SJCRH30 (cell line): ENCODE results near the gene SPRED1. TPM values are rescaled to one million over a fixed set of nuclear protein-coding genes. Genes with fewer than 3 reads are reported as not detected.

Source experiments
- DNase-seq, 2 experiments: peaks; one replicate each; pipeline ENCODE4 v3.0.0-alpha.2; 2015 to 2020
- H3K27ac ChIP-seq: fragments of 250-450 bp; sonication (Bioruptor Pico); 2 replicates; pipeline ENCODE4 v1.5.1; 2020; ENCODE audit warnings: mild to moderate bottlenecking, moderate library complexity
- H3K27me3 ChIP-seq: fragments of 250-450 bp; sonication (Bioruptor Pico); 2 replicates; pipeline ENCODE4 v1.5.1; 2020; ENCODE audit warnings: mild to moderate bottlenecking, moderate library complexity
- H3K36me3 ChIP-seq: fragments of 250-450 bp; sonication (Bioruptor Pico); 2 replicates; pipeline ENCODE4 v1.5.1; 2020; ENCODE audit warnings: mild to moderate bottlenecking, moderate library complexity
- H3K4me1 ChIP-seq: fragments of 250-450 bp; sonication (Bioruptor Pico); 2 replicates; pipeline ENCODE4 v1.5.1; 2020; ENCODE audit warnings: mild to moderate bottlenecking, moderate library complexity
- H3K4me3 ChIP-seq: fragments of 250-450 bp; sonication (Bioruptor Pico); 2 replicates; pipeline ENCODE4 v1.5.1; 2020; ENCODE audit warnings: mild to moderate bottlenecking, moderate library complexity
- H3K9me3 ChIP-seq: fragments of 250-450 bp; sonication (Bioruptor Pico); replicated peaks from 2 replicates; pipeline ENCODE4 v1.5.1; 2020; ENCODE audit warnings: mild to moderate bottlenecking, moderate library complexity
- total RNA-seq: library from RNA; depleted of rRNA; stranded (reverse); fragments of >200 nt; shearing (Covaris generic); gene quantifications from 2 replicates; pipeline ENCODE4 v1.2.3, GENCODE V29; 2014

Gene SPRED1
- total RNA-seq, 1 experiment from 2014 or later: 35.1 TPM

GRCh38 chr15:38324939-38325647 lies 72.5 kb downstream of the SPRED1 start:
- Histone ChIP-seq H3K27ac (no peak overlapping the region), H3K4me3 (no peak overlapping the region), H3K4me1 (no peaks in the 10 kb centered on the region), H3K27me3 (no peaks in the 10 kb centered on the region), H3K36me3 (peaks cover 16% of the 10 kb centered on the region), H3K9me3 (no peaks in the 10 kb centered on the region)
- no peak for DNase-seq

DNA sequence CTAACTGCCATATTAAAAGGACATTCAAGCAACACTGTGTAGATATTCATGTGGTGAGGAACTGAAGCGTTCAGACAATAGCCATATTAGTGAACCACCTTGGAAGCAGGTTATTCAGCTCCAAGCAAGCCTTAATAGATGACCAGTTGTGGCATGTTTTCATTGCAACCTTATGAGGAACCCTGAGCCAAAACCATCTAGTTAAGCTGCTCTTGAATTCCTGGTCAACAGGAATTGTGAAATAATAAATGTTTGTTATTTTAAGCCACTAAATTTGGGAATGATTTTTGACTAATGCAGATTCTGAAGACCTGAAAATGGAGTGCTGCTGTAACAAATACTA lies 73.0 kb downstream of the SPRED1 start:
- DNase-seq: no peak
- H3K36me3 ChIP-seq: peaks cover 19% of the 10 kb centered on the region
- H3K4me3 ChIP-seq: no peak overlapping the region
- H3K9me3 ChIP-seq: no peaks in the 10 kb centered on the region
- no peaks in the 10 kb centered on the region for H3K4me1 ChIP-seq
- no peaks in the 10 kb centered on the region for H3K27me3 ChIP-seq
- no peak overlapping the region for H3K27ac ChIP-seq

DNA sequence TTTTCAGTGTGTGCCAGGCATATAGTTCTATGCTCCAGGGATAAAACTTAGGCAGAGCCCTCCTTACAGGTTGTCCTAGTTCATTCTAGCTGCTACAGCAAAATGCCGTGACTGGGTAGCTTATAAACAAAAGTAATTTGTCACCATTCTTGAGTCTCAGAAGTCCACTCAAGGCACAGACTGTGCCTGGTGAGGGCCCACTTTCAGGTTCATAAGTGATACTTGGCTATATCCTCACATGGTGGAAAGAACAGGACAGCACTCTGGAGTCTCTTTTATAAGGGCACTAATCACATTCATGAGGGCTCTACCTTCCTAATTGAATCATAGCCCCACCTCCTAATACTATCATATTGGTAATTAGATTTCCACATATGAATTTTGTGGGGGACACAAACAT lies 80.1 kb downstream of the SPRED1 start:
- no peaks in the 10 kb centered on the region for H3K4me1 ChIP-seq
- no peak overlapping the region for H3K27ac ChIP-seq
- no peak overlapping the region for H3K4me3 ChIP-seq
- H3K9me3 ChIP-seq: no peaks in the 10 kb centered on the region
- H3K36me3 ChIP-seq: peaks cover 18% of the 10 kb centered on the region
- H3K27me3 ChIP-seq: no peaks in the 10 kb centered on the region
- DNase-seq: no peak

GRCh38 chr15:38335116-38335515 lies 82.5 kb downstream of the SPRED1 start:
- no peak overlapping the region for H3K4me3 ChIP-seq
- H3K36me3 ChIP-seq: peaks cover 20% of the 10 kb centered on the region
- H3K4me1 ChIP-seq: no peaks in the 10 kb centered on the region
- H3K27ac ChIP-seq: no peak overlapping the region
- DNase-seq: peak in 1 of 2 experiments; percentile 12
- H3K27me3 ChIP-seq: no peaks in the 10 kb centered on the region
- no peaks in the 10 kb centered on the region for H3K9me3 ChIP-seq

- no peak for DNase-seq
- H3K27ac ChIP-seq: no peak overlapping the region
- H3K27me3 ChIP-seq: no peaks in the 10 kb centered on the region
- H3K9me3 ChIP-seq: no peaks in the 10 kb centered on the region
- peaks cover 40% of the 10 kb centered on the region for H3K36me3 ChIP-seq
- no peak overlapping the region for H3K4me3 ChIP-seq
- H3K4me1 ChIP-seq: no peaks in the 10 kb centered on the region
Measured at GRCh38 chr15:38344351-38344750, 91.7 kb downstream of the SPRED1 start.

DNA sequence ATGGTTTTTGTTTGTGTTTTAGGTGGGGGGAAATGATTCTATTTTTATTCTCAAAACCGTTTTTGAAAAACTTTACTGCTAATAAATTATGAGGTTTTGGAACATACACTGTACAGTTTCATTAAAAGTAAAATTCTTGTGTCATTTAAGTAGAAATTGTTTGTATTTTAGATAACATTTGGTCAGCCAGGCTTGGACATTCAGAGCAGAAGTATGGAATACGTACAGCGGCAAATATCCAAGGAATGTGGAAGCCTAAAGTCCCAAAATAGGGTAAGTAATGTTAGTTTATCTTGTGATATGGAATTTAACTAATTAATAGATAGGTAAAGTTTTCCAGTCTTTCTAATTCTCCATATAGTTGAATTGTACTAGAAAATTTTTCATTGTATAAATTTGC lies 96.6 kb downstream of the SPRED1 start:
- no peaks in the 10 kb centered on the region for H3K4me1 ChIP-seq
- DNase-seq: no peak
- H3K4me3 ChIP-seq: no peak overlapping the region
- no peaks in the 10 kb centered on the region for H3K27me3 ChIP-seq
- H3K36me3 ChIP-seq: peaks cover 30% of the 10 kb centered on the region
- H3K27ac ChIP-seq: no peak overlapping the region
- no peaks in the 10 kb centered on the region for H3K9me3 ChIP-seq

GRCh38 chr15:38351466-38351865 lies 98.8 kb downstream of the SPRED1 start:
- no peaks in the 10 kb centered on the region for H3K4me1 ChIP-seq
- no peaks in the 10 kb centered on the region for H3K27me3 ChIP-seq
- no peak overlapping the region for H3K4me3 ChIP-seq
- peaks cover 30% of the 10 kb centered on the region for H3K36me3 ChIP-seq
- H3K9me3 ChIP-seq: no peaks in the 10 kb centered on the region
- no peak for DNase-seq
- H3K27ac ChIP-seq: no peak overlapping the region

GRCh38 chr15:38354315-38354929 lies 101.8 kb downstream of the SPRED1 start:
- Histone ChIP-seq H3K4me1 (no peaks in the 10 kb centered on the region), H3K4me3 (no peak overlapping the region), H3K36me3 (peaks cover 23% of the 10 kb centered on the region), H3K9me3 (no peaks in the 10 kb centered on the region), H3K27ac (no peak overlapping the region), H3K27me3 (no peaks in the 10 kb centered on the region)
- peak; percentile 58 to 81 for DNase-seq

DNA sequence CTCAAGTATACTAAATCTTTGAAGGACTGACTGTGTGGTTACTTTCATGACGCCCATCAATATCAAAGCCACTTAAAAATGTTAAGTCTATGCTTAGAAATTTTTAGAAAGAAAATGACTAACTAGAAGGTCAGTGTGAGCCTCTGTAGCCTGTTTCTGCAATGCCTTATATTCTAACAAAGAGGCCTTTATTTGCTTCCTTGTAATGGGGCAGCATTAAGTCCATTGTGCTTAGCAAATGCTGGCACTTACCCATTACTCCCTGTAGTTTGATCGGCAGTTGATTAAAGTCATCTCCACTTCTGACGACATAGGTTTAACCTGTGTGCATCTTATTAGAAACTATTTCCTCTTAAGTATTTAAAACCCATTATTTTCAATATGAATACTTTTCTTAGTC lies 109.7 kb downstream of the SPRED1 start:
- no peaks in the 10 kb centered on the region for H3K36me3 ChIP-seq
- H3K4me1 ChIP-seq: no peaks in the 10 kb centered on the region
- H3K27ac ChIP-seq: no peak overlapping the region
- no peaks in the 10 kb centered on the region for H3K27me3 ChIP-seq
- no peak for DNase-seq
- peaks cover 3% of the 10 kb centered on the region; the same call in 1 of the 2 replicates for H3K9me3 ChIP-seq
- no peak overlapping the region for H3K4me3 ChIP-seq

DNA sequence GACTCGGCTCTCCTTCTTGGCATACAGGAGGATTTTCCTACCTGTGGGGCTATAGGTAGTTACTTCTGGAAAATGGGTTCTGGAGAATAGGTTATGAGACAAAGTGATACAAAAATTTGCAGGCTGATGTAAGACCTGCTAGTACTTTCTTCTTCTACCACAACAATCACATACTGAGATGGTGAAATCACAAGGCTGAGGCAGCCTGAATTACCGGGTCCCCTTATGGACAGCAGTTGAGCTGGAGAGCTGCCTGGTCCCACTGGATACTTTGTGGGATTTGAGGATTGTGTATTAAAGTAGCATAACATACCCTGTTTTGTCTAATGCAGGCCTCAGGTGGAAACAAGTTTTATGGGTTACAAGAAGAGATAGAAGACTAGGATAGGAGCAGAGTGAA lies 114.8 kb downstream of the SPRED1 start:
- no peaks in the 10 kb centered on the region for H3K4me1 ChIP-seq
- peaks cover 3% of the 10 kb centered on the region; the same call in 1 of the 2 replicates for H3K9me3 ChIP-seq
- H3K27me3 ChIP-seq: no peaks in the 10 kb centered on the region
- H3K27ac ChIP-seq: no peak overlapping the region
- no peaks in the 10 kb centered on the region for H3K36me3 ChIP-seq
- no peak for DNase-seq
- H3K4me3 ChIP-seq: no peak overlapping the region

GRCh38 chr15:38369936-38370478 lies 117.4 kb downstream of the SPRED1 start:
- no peak for DNase-seq
- H3K36me3 ChIP-seq: no peaks in the 10 kb centered on the region
- H3K4me3 ChIP-seq: no peak overlapping the region
- H3K27me3 ChIP-seq: no peaks in the 10 kb centered on the region
- no peaks in the 10 kb centered on the region for H3K9me3 ChIP-seq
- no peaks in the 10 kb centered on the region for H3K4me1 ChIP-seq
- H3K27ac ChIP-seq: no peak overlapping the region

- no peak for DNase-seq
Measured at GRCh38 chr15:38373016-38373415, 120.4 kb downstream of the SPRED1 start.

DNA sequence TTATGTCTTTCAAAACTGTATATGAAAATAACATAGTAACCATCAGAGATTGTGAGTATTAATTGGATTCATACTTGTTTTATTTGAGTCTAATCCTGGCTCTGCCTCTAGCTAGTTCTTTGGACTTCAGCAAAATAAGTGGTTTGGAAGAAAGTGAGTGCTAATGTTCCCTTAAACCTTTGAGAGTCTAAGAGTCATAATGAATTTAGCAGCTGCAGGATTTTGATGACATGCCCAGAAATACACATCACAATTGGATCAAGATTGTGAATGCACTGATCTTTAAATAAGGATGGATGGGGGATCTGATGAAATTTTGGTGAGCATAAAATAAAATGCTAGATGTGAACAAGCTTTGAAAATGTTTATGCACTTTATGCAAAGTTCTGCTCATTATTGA lies 121.4 kb downstream of the SPRED1 start:
- no peaks in the 10 kb centered on the region for H3K27me3 ChIP-seq
- H3K4me3 ChIP-seq: no peak overlapping the region
- H3K4me1 ChIP-seq: no peaks in the 10 kb centered on the region
- H3K36me3 ChIP-seq: no peaks in the 10 kb centered on the region
- DNase-seq: no peak
- H3K9me3 ChIP-seq: no peaks in the 10 kb centered on the region
- no peak overlapping the region for H3K27ac ChIP-seq

More at GRCh38 chr15:38373016-38373415, 120.4 kb downstream of the SPRED1 start:
- Histone ChIP-seq H3K36me3 (no peaks in the 10 kb centered on the region), H3K4me3 (no peak overlapping the region), H3K4me1 (no peaks in the 10 kb centered on the region), H3K9me3 (no peaks in the 10 kb centered on the region), H3K27ac (no peak overlapping the region), H3K27me3 (no peaks in the 10 kb centered on the region)

GRCh38 chr15:38374556-38374955 lies 121.9 kb downstream of the SPRED1 start:
- no peak overlapping the region for H3K27ac ChIP-seq
- no peak overlapping the region for H3K4me3 ChIP-seq
- H3K9me3 ChIP-seq: no peaks in the 10 kb centered on the region
- no peaks in the 10 kb centered on the region for H3K36me3 ChIP-seq
- H3K4me1 ChIP-seq: no peaks in the 10 kb centered on the region
- DNase-seq: no peak
- H3K27me3 ChIP-seq: no peaks in the 10 kb centered on the region

DNA sequence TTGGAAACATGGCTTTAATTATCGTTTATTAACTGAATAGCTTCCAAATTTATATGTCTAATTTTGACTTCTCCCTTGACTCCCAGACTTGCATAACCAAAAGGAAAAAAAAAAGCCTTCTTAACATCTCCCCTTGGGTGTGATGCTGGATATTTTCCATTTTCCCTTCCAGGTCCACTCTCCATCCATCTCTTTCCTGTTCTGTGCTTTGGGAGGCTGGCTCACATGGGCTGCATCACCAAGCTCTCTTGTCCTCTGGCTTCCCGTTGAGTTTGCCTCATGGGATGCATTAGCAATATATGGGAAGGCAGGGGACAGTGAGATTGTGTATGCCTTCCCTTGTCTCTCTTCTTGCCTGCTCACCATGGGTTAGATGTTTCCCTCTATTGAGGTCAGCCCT lies 123.4 kb downstream of the SPRED1 start:
- H3K36me3 ChIP-seq: no peaks in the 10 kb centered on the region
- no peaks in the 10 kb centered on the region for H3K27me3 ChIP-seq
- H3K9me3 ChIP-seq: no peaks in the 10 kb centered on the region
- no peak overlapping the region for H3K4me3 ChIP-seq
- no peak overlapping the region for H3K27ac ChIP-seq
- H3K4me1 ChIP-seq: no peaks in the 10 kb centered on the region
- DNase-seq: no peak

DNA sequence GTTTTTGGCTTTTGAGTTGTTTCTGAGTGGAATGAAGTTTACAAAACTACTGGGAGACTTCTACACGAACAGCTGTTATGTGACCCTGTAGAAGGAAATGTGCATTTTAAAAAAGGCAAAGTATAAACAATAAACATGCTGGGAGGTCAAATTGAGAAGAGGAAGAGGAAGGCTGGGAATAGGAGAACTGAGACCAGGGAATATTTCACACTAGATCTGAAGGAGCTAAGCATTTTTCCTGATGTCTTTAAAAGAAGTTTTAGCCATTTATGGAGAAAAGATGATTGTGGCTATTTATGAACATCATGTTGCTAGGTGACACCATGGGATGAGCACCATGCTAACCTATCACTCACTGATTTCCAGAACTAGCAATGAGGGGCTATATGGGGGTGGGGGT lies 125.0 kb downstream of the SPRED1 start:
- no peaks in the 10 kb centered on the region for H3K36me3 ChIP-seq
- H3K4me3 ChIP-seq: no peak overlapping the region
- no peaks in the 10 kb centered on the region for H3K27me3 ChIP-seq
- no peak for DNase-seq
- no peak overlapping the region for H3K27ac ChIP-seq
- no peaks in the 10 kb centered on the region for H3K9me3 ChIP-seq
- H3K4me1 ChIP-seq: no peaks in the 10 kb centered on the region
